Measurements from ENCODE around the gene AXIN1.

- no peak for TF ChIP-seq CTCF (IDR thresholded peaks at IDR 0.05)
- TF ChIP-seq EZH2phosphoT487 (IDR thresholded peaks at IDR 0.05), result no peak
- no peak for TF ChIP-seq EZH2 (IDR thresholded peaks at IDR 0.05)
Observed at GRCh38 chr16:346587-346986, 5.9 kb downstream of the AXIN1 start.

Measured in neural progenitor cell (in vitro differentiated cells).